ENCODE data around the gene SGTA.

Gene SGTA

GRCh38 chr19:2770055-2771013 is 12.7 kb downstream of the SGTA start:
- no peak for DNase-seq (ENCODE audit: low read depth, low spot score)

- DNase-seq (ENCODE audit: low read depth, low spot score): no peak
Observed at GRCh38 chr19:2769218-2769617, 13.9 kb downstream of the SGTA start.

DNA sequence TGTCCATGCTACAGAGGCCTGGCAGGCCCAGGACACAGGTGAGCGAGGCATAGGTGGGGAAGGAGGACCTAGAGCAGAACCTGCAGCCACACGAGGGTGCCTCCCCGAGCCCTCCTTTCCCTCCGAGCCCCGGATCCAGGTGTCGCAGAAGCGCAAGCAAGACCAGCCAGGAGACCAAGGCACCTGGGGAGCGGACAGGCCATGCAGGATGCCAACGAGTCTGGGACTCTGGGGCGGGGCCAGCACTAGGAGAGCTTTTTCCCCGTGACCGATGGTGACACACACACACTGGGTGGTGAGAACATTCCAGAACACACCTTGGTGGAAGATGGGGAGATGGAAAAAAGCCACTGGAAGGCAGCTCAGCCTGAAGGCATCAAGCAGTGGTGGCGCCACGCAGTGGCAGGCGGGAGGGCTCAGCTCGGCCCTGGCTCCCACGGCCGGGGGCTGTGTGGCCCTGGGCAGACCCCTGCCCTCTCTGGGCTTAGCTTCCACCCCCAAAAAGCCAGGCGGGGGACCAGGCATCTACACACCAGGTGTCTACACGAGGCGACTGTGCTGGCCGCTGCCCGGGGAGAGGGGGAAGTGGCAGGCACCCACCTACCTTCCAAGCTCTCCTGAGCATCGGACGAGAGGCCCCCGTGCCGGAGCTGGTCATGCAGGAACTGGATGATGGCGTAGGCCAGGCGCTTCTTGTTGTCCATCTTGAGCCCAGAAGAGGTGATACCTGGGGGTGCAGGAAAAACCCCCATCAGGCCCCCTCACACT is 14.5 kb downstream of the SGTA start:
- DNase-seq (ENCODE audit: low read depth, low spot score): no peak

DNA sequence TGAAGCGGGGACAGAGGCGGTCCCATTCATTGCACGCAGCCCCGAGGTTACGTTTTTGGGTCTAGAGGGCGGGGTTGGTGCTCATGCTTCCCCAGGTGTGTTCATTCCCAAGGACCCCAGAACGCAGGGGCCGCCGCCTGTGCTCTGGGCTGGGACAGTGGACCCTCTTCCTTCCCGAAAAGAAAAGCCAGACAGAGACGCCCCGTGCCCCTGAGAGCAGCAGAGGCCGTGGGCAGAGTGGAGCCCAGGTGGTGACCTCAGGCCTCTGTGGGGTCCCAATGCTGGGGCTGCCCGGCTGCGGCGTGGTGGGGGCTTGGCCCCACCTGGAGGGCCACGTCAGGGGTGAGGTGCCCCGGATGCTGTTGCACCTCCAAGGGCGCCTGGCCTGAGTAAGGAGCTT is 15.4 kb downstream of the SGTA start:
- DNase-seq (ENCODE audit: low read depth, low spot score): no peak

DNA sequence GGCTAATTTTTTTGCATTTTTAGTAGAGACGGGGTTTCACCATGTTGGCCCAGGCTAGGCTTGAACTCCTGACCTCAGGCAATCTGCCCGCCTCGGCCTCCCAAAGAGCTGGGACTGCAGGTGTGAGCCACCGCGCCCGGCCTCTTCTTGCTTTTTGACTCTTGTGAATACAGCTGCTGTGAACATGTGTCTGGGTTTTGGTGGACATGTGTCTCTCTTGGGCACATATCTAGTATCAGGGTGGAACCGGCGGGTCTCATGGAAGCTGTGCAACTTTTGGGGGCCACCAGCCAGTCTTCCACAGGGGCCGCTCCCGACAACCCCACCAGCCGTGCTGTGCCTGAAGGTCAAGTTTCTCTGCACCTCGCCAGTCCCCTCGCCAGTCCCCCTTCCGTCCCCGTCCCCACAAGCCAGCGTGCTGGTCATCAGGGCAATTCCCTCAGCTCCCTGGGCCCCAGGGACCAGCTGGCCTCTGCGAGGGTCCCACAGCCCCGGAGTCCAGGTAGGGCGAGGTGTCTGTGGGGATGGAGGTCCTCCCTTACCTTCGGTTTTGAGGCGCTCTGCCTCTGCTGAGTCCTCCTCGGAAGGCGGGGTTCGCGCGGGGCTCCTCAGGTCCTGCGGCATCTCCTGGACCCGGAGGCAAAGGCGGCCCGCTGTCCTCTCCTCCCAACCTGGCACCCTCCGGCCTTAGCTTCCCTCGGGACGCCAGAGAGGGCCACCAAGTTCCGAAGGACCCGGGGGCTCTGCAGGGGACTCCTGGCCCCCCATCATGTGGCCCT is 16.3 kb downstream of the SGTA start:
- no peak for DNase-seq (ENCODE audit: low read depth, low spot score)

- DNase-seq (ENCODE audit: low read depth, low spot score): no peak
Observed at GRCh38 chr19:2765376-2765775, 17.7 kb downstream of the SGTA start.

DNA sequence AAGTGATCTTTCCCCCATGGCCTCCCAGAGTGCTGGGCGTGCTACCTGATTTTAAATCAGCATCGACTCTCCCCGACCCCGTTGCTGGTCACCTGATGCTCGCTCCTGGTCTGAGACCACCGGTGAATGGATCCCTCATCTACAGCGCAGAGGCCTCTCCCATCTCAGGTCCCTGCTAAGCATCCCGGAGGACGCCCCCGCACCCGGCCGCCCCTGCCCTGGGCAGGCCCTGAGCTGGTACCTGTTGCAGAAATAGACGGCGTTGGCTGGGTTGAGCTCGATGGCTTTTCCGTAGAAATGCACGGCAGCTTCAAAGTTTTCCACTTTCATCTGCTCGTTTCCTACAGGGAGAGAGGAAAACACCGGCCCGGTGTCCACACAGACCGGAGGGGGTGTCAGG is 18.1 kb downstream of the SGTA start:
- no peak for DNase-seq (ENCODE audit: low read depth, low spot score)

- DNase-seq (ENCODE audit: low read depth, low spot score): no peak
Observed at GRCh38 chr19:2763687-2764086, 19.4 kb downstream of the SGTA start.

DNA sequence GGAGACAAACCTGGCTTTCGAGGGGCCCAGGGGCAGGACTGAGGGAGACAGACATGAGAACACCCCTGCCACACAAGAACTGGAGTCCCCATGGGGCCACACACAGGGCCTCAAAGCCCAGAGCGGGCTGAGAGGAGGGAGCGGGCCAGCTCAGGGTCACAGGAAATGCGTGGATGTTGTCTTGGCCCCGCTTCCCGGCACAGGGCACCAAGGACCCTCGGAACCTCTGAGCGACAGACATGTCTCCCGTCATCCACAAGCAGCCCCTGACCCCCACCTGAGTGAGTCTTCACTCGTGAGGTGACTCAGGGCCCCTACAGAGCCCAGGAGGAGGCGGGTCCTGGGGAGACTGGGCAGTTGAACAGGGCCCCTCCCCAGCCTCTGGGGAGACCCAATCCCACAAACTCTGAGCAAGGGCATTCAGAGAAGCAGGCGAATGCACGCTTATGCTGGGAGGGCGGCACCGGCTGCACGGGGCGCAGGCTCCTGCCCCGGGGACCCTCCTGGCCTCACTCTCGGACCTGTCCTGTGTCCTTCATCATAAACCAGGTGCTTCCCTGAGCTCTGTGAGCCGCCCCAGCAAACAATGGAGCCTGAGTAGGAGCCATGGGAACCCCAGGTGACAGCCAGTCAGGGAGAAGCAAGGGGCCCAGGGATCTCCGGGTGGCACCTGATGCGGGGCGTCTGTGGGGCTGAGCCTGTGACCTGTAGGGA is 20.1 kb downstream of the SGTA start:
- DNase-seq (ENCODE audit: low read depth, low spot score): no peak

DNA sequence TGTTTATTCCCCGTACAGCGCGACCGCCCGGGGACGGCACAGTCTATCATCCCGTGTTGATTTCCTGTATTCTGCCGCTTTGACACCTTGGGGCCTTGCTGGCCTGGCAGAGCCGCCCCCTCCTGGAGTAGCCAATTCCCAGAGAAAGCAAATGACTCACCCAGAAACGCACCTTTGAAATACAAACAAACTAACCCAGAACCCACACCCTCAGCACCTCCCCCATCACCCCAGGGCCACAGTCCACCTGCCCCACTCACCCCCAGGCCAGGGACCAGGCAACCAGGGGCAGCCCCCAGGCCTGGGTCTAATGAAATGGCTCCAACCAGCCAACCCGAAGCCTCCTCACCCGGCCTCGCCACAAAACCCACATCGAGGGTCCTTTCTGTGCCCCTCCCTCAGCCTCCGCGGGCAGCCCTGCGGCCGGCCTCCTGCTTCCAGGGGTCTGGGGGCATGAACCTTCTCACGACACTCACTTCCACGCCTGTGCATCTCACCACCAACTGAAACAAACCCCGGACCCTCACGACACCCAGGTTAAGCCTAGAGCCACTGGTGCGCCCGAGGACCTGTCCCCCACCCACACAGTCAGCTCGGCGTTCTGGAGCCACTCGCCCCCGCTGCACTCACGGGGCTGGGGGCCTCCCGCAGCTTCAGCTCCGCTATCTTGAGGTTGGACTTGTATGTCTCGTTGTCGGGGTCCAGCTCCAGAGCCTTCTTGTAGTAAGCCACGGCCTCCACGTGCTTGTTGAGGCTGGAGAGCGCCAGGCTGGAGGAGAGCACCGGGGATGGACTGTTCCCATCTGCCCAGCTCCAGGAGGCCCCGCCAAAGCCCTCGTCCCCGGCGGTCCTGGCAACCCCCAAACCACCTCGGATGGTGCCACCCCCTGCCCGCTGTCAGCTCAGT is 20.9 kb downstream of the SGTA start:
- no peak for DNase-seq (ENCODE audit: low read depth, low spot score)

GRCh38 chr19:2761309-2761677 is 21.8 kb downstream of the SGTA start:
- no peak for DNase-seq (ENCODE audit: low read depth, low spot score)

- DNase-seq (ENCODE audit: low read depth, low spot score): no peak
Observed at GRCh38 chr19:2759965-2760364, 23.1 kb downstream of the SGTA start.

- no peak for DNase-seq (ENCODE audit: low read depth, low spot score)
Observed at GRCh38 chr19:2759362-2759761, 23.7 kb downstream of the SGTA start.

DNA sequence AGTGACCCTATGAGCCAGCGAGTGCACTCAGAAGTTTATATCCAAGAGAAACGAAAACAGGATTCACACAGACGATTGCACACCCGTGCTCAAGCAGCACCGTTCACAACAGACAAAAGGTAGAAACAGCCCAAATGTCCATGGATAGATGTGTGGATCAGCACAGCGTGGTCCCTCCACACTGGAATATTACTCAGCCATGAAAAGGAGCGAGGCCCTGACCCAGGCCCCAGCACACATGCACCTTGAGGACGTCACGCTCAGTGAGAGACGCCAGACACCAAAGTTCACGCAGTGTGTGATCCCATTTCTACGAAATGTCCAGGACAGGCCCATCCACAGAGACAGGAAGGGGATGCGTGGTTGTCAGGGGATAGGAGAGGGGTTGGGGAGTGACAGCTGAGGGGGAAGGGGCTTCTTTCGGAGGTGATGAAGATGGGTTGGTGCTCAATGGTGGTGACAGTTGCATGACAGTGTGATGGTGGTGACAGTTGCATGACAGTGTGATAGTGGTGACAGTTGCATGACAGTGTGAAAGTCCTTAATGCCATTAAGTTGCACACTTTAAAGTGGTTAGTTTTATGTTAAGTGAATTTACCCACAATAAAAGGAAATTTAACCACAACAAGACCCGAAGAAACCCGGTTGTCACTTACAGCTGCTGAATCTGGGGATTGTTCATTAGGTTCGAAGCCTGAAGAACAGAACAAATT is 24.3 kb downstream of the SGTA start:
- DNase-seq (ENCODE audit: low read depth, low spot score): no peak

DNA sequence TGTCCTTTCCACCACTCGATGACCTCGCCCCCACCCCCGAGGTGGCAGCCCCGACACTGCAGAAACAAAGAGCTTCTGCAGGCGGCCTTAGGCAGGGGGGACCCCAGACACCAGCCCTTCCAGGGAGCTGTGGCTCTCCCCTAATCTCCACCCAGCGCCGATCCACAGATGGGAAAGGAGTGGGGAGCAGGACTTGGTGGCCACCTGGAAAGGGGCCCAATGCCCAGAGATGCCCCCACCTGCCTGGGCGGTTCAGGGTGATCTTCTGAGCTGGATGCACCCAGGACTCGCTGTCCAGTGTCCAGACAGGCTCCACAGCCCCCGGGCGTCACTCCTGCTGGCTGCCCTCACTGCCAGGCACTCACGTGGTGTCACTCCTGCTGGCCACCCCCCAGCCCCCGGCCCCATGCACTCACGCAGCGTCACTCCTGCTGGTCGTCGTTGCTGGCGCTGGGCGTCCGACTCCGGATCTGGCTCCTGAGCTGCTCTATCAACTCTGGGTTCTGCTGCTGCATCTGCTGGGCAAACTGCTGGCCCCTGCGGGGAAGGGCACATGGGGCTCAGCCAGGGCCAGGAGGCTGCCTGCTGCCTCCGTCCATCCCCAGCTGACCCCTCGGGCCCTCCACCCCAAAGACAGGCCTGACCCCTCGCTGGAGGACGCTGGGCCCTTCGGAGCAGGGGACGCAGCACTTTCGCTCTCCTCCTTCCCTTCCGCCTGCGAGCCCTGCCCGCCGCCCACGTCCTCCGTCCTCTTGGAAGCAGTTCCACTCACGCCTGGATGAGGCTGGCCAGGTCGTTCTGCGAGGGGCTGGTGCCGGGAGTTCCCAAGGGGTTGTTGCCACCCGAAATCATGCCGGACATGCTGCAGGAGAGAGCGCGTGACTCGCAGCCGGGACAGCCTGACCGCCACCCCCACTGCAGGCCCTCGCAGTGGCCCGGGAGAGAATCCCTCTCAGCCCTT is 25.9 kb downstream of the SGTA start:
- no peak for DNase-seq (ENCODE audit: low read depth, low spot score)

- DNase-seq (ENCODE audit: low read depth, low spot score): no peak
Observed at GRCh38 chr19:2756477-2756876, 26.6 kb downstream of the SGTA start.

GRCh38 chr19:2755811-2756210 is 27.3 kb downstream of the SGTA start:
- DNase-seq (ENCODE audit: low read depth, low spot score): no peak

GRCh38 chr19:2755448-2755705 is 27.7 kb downstream of the SGTA start:
- no peak for DNase-seq (ENCODE audit: low read depth, low spot score)
